ENCODE results near the gene KLF15.

The KLF15 gene

GRCh38 chr3:126329927-126330725 is 27.1 kb downstream of the KLF15 start:
- TF ChIP-seq CTCF (IDR thresholded peaks at IDR 0.05), result no peak
- no peak overlapping the region for H3K27ac ChIP-seq

- TF ChIP-seq ZFX (IDR thresholded peaks at IDR 0.05; ENCODE audit: borderline replicate concordance) (no peak), CTCF (IDR thresholded peaks at IDR 0.05) (no peak)
- no peak overlapping the region for H3K27ac ChIP-seq
Observed at GRCh38 chr3:126326629-126327028, 30.6 kb downstream of the KLF15 start.

GRCh38 chr3:126322181-126322967 is 34.8 kb downstream of the KLF15 start:
- H3K27ac ChIP-seq, result no peak overlapping the region
- TF ChIP-seq CTCF (IDR thresholded peaks at IDR 0.05) (no peak), ZFX (IDR thresholded peaks at IDR 0.05; ENCODE audit: borderline replicate concordance) (no peak)

- H3K27ac ChIP-seq, result no peak overlapping the region
- TF ChIP-seq ZFX (IDR thresholded peaks at IDR 0.05; ENCODE audit: borderline replicate concordance), result no peak
- no peak for TF ChIP-seq CTCF (IDR thresholded peaks at IDR 0.05)
Observed at GRCh38 chr3:126321490-126321889, 35.7 kb downstream of the KLF15 start.

GRCh38 chr3:126320517-126321293 is 36.5 kb downstream of the KLF15 start:
- TF ChIP-seq CTCF (IDR thresholded peaks at IDR 0.05) (no peak), ZFX (IDR thresholded peaks at IDR 0.05; ENCODE audit: borderline replicate concordance) (no peak)
- no peak overlapping the region for H3K27ac ChIP-seq

- no peak overlapping the region for H3K27ac ChIP-seq
- TF ChIP-seq CTCF (IDR thresholded peaks at IDR 0.05) (no peak), ZFX (IDR thresholded peaks at IDR 0.05; ENCODE audit: borderline replicate concordance) (no peak)
Observed at GRCh38 chr3:126319701-126320295, 37.4 kb downstream of the KLF15 start.

All from 22Rv1 (cell line).